ENCODE data around the gene IGFBP5. TPM values are rescaled to one million over a fixed set of nuclear protein-coding genes. Genes with fewer than 3 reads are reported as not detected.

IGFBP5 gene
- total RNA-seq, 1 experiment from 2014 or later = 0.20 TPM

DNA sequence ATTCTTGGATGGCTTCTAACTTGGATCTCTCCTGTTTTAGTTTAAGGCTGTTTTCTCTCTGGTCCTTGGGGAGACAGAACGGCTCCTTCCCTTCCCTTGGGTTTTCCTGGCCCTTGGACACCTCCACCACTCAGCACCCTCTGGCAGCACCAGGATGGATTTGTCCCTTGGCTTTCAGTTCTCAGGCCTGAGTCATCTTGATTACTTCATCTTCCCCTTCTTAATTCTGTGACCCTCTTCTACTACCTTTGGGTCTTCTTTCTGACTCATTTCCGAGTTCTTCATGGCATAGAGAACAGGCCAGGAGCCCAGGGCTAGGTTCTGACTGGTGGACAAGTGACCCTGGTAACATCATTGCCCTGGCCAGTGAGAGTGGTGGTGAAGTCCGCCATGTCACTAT, 47.2 kb downstream of the IGFBP5 start:
- no peak for TF ChIP-seq CTCF (IDR thresholded peaks at IDR 0.05; ENCODE audit: insufficient read depth in 1 of 2, low read depth in 1 of 2, low read length in 1 of 2, severe bottlenecking in 1 of 2, unreplicated experiment in 1 of 2)
- Histone ChIP-seq H3K27me3 (replicated peaks; ENCODE audit: control insufficient read depth, insufficient read depth, low read length) (no peaks in the 10 kb centered on the region), H3K36me3 (ENCODE audit: control insufficient read depth, insufficient read depth, low read length) (no peaks in the 10 kb centered on the region), H3K4me1 (no peaks in the 10 kb centered on the region), H3K9me3 (no peaks in the 10 kb centered on the region), H3K4me3 (ENCODE audit: low read depth, low read length) (no peak overlapping the region)
- no peaks in the 10 kb centered on the region for H3K4me1 Mint-ChIP-seq (ENCODE audit: low read depth, unreplicated experiment)
- no peaks in the 10 kb centered on the region for H3K9me3 Mint-ChIP-seq (ENCODE audit: unreplicated experiment)
- CTCF ChIA-PET = no interaction called here
- intact Hi-C loops (cut with micrococcal nuclease; ENCODE audit: unreplicated experiment) = no loop called here
- POLR2A ChIA-PET = no interaction called here
- H3K27ac Mint-ChIP-seq (ENCODE audit: unreplicated experiment) = no peak overlapping the region
- no peaks in the 10 kb centered on the region for H3K27me3 Mint-ChIP-seq (ENCODE audit: insufficient read depth, unreplicated experiment)
- DNase-seq = no peak
- H3K4me3 Mint-ChIP-seq (ENCODE audit: unreplicated experiment) = no peak overlapping the region
- no peaks in the 10 kb centered on the region for H3K36me3 Mint-ChIP-seq (ENCODE audit: insufficient read depth, unreplicated experiment)
- no TSS peak for BruUV-seq (replicated peaks)

- Histone ChIP-seq H3K4me3 (ENCODE audit: low read depth, low read length) (no peak overlapping the region), H3K36me3 (ENCODE audit: control insufficient read depth, insufficient read depth, low read length) (no peaks in the 10 kb centered on the region), H3K9me3 (no peaks in the 10 kb centered on the region), H3K27me3 (replicated peaks; ENCODE audit: control insufficient read depth, insufficient read depth, low read length) (no peaks in the 10 kb centered on the region), H3K4me1 (no peaks in the 10 kb centered on the region)
- Mint-ChIP-seq H3K4me1 (ENCODE audit: low read depth, unreplicated experiment) (no peaks in the 10 kb centered on the region), H3K27me3 (ENCODE audit: insufficient read depth, unreplicated experiment) (no peaks in the 10 kb centered on the region), H3K9me3 (ENCODE audit: unreplicated experiment) (no peaks in the 10 kb centered on the region), H3K36me3 (ENCODE audit: insufficient read depth, unreplicated experiment) (no peaks in the 10 kb centered on the region), H3K4me3 (ENCODE audit: unreplicated experiment) (no peak overlapping the region), H3K27ac (ENCODE audit: unreplicated experiment) (no peak overlapping the region)
- intact Hi-C loops (cut with micrococcal nuclease; ENCODE audit: unreplicated experiment) = no loop called here
- no peak for DNase-seq
- ChIA-PET CTCF (interaction anchor here (1.0 kb wide), 1 partner anchor 7 kb away, joined by 3 read pairs; no protein-coding TSS in a partner anchor), POLR2A (no interaction called here)
- no peak for TF ChIP-seq CTCF (IDR thresholded peaks at IDR 0.05; ENCODE audit: insufficient read depth in 1 of 2, low read depth in 1 of 2, low read length in 1 of 2, severe bottlenecking in 1 of 2, unreplicated experiment in 1 of 2)
- no TSS peak for BruUV-seq (replicated peaks)
Observed at GRCh38 chr2:216646116-216646515, 49.2 kb downstream of the IGFBP5 start.

GRCh38 chr2:216645636-216645950, 49.8 kb downstream of the IGFBP5 start:
- H3K4me3 ChIP-seq (ENCODE audit: low read depth, low read length) = no peak overlapping the region
- H3K27me3 ChIP-seq (replicated peaks; ENCODE audit: control insufficient read depth, insufficient read depth, low read length) = no peaks in the 10 kb centered on the region
- H3K9me3 ChIP-seq = no peaks in the 10 kb centered on the region
- H3K4me1 ChIP-seq = no peaks in the 10 kb centered on the region
- Mint-ChIP-seq H3K27ac (ENCODE audit: unreplicated experiment) (no peak overlapping the region), H3K27me3 (ENCODE audit: insufficient read depth, unreplicated experiment) (no peaks in the 10 kb centered on the region), H3K9me3 (ENCODE audit: unreplicated experiment) (no peaks in the 10 kb centered on the region), H3K4me1 (ENCODE audit: low read depth, unreplicated experiment) (no peaks in the 10 kb centered on the region), H3K4me3 (ENCODE audit: unreplicated experiment) (no peak overlapping the region), H3K36me3 (ENCODE audit: insufficient read depth, unreplicated experiment) (no peaks in the 10 kb centered on the region)
- no TSS peak for BruUV-seq (replicated peaks)
- ChIA-PET CTCF (interaction anchor here (1.0 kb wide), 1 partner anchor 8 kb away, joined by 3 read pairs; no protein-coding TSS in a partner anchor), POLR2A (no interaction called here)
- DNase-seq = no peak
- H3K36me3 ChIP-seq (ENCODE audit: control insufficient read depth, insufficient read depth, low read length) = no peaks in the 10 kb centered on the region
- intact Hi-C loops (cut with micrococcal nuclease; ENCODE audit: unreplicated experiment) = no loop called here
- TF ChIP-seq CTCF (IDR thresholded peaks at IDR 0.05; ENCODE audit: insufficient read depth in 1 of 2, low read depth in 1 of 2, low read length in 1 of 2, severe bottlenecking in 1 of 2, unreplicated experiment in 1 of 2) = no peak
